ENCODE results near the gene TPRG1.

TPRG1 gene

DNA sequence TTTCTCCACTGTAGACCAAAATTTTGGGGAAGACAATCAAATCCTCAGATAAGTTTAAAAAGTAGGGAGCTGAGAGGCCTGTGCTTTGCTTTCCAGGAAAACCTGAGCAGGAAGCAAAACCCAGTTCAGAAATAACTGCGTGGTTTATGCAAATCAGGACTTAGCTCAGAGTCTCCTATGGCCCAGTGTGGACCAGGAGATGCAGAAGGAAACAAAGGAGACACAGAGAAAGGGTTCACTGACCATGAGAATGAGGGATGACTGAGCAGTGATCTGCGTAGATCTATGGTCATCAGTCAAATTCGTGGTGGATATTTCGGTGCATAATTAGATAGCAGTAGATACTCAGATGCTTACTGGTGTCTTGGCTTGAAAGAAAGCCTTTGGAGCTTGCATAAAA is 196.6 kb downstream of the TPRG1 start:
- peaks cover 18% of the 10 kb centered on the region for H3K4me1 Mint-ChIP-seq
- H3K27me3 Mint-ChIP-seq (ENCODE audit: low read depth), result peaks cover 3% of the 10 kb centered on the region
- H3K4me3 Mint-ChIP-seq, result no peak overlapping the region
- no peak overlapping the region for H3K27ac Mint-ChIP-seq
- H3K36me3 Mint-ChIP-seq (ENCODE audit: low read depth), result no peaks in the 10 kb centered on the region
- TF ChIP-seq, protein P1, sequence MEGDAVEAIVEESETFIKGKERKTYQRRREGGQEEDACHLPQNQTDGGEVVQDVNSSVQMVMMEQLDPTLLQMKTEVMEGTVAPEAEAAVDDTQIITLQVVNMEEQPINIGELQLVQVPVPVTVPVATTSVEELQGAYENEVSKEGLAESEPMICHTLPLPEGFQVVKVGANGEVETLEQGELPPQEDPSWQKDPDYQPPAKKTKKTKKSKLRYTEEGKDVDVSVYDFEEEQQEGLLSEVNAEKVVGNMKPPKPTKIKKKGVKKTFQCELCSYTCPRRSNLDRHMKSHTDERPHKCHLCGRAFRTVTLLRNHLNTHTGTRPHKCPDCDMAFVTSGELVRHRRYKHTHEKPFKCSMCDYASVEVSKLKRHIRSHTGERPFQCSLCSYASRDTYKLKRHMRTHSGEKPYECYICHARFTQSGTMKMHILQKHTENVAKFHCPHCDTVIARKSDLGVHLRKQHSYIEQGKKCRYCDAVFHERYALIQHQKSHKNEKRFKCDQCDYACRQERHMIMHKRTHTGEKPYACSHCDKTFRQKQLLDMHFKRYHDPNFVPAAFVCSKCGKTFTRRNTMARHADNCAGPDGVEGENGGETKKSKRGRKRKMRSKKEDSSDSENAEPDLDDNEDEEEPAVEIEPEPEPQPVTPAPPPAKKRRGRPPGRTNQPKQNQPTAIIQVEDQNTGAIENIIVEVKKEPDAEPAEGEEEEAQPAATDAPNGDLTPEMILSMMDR (IDR thresholded peaks at IDR 0.05; ENCODE audit: unreplicated experiment in 3 of 3), result no peak
- no peaks in the 10 kb centered on the region for H3K9me3 Mint-ChIP-seq

DNA sequence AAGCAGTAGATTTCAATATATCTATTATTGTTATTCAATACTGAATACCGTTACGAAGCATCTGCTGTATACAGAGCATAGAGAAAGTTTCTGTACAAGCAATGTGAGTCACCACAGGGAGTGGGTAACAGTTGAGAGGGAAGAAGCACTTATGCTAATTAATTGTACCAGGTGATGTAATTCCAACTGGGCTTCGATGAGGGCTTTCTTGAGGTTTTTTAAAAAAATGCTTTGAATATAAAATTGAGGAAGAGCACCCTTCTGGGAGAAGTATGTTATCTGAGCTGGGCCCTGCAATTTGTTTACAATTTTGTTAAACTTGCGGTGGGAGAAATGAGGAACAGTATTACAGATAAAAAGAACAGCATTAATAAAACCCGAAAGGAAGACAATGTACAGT is 197.9 kb downstream of the TPRG1 start:
- Mint-ChIP-seq H3K27ac (no peak overlapping the region), H3K4me1 (peaks cover 16% of the 10 kb centered on the region), H3K9me3 (no peaks in the 10 kb centered on the region), H3K27me3 (ENCODE audit: low read depth) (peaks cover 3% of the 10 kb centered on the region), H3K36me3 (ENCODE audit: low read depth) (no peaks in the 10 kb centered on the region), H3K4me3 (no peak overlapping the region)
- TF ChIP-seq, protein P1 (IDR thresholded peaks at IDR 0.05; ENCODE audit: unreplicated experiment in 3 of 3), result no peak

DNA sequence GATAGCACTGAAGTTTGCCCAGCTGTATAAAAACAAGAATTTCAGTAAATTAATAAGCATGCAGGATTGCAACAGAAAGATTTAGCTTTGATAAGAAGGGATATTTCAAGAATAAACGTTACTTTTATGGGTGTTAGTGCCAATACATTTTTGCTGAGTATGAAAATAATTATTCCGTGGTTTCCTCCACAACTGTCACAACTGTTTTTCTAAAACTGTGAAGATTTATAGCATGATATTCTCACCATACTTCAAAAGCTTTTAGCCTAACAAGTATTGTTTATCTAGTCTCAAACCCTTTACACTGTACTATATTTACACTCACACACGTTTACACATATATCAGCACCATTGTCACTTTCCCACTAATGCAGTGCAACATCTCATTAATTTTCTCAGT is 200.5 kb downstream of the TPRG1 start:
- TF ChIP-seq, protein P1 (IDR thresholded peaks at IDR 0.05; ENCODE audit: unreplicated experiment in 3 of 3), result no peak

More for the DNA sequence above, 200.5 kb downstream of the TPRG1 start:
- no peak overlapping the region for H3K4me3 Mint-ChIP-seq
- peaks cover 11% of the 10 kb centered on the region for H3K9me3 Mint-ChIP-seq
- no peaks in the 10 kb centered on the region for H3K36me3 Mint-ChIP-seq (ENCODE audit: low read depth)
- peak overlapping the region in 1 of 3 experiments; percentile 52 for H3K27ac Mint-ChIP-seq
- peaks cover 10% of the 10 kb centered on the region for H3K4me1 Mint-ChIP-seq
- peaks cover 3% of the 10 kb centered on the region for H3K27me3 Mint-ChIP-seq (ENCODE audit: low read depth)

All from nephron (organoid).